Medulla oblongata (tissue), 1 donor: ENCODE results near the gene ANKRD7.
"Not testable (repeated sequence)": the region's sequence is repeated elsewhere in the genome, so short reads cannot be mapped to it uniquely, and the experiment has no call there.

Experiments used
- DNase-seq: peaks from one replicate; pipeline ENCODE4 v3.0.0-alpha.2; 2015; ENCODE audit errors: extremely low spot score

ANKRD7 gene

GRCh38 chr7:118233799-118234198, 9.3 kb downstream of the ANKRD7 start:
- DNase-seq = no peak

- no peak for DNase-seq
Measured at GRCh38 chr7:118239014-118239413, 14.5 kb downstream of the ANKRD7 start.

GRCh38 chr7:118240320-118240719, 15.8 kb downstream of the ANKRD7 start:
- DNase-seq = not testable (repeated sequence)

GRCh38 chr7:118243695-118244094, 19.2 kb downstream of the ANKRD7 start:
- no peak for DNase-seq

- no peak for DNase-seq
Measured at GRCh38 chr7:118245267-118246040, 20.9 kb downstream of the ANKRD7 start.

GRCh38 chr7:118250860-118251494, 26.5 kb downstream of the ANKRD7 start:
- no peak for DNase-seq

GRCh38 chr7:118252087-118252486, 27.6 kb downstream of the ANKRD7 start:
- DNase-seq = no peak

GRCh38 chr7:118259115-118259514, 34.6 kb downstream of the ANKRD7 start:
- DNase-seq = no peak

GRCh38 chr7:118264836-118265235, 40.3 kb downstream of the ANKRD7 start:
- DNase-seq = no peak

GRCh38 chr7:118280319-118281012, 56.0 kb downstream of the ANKRD7 start:
- no peak for DNase-seq

- no peak for DNase-seq
Measured at GRCh38 chr7:118281196-118281595, 56.7 kb downstream of the ANKRD7 start.

GRCh38 chr7:118285358-118285757, 60.9 kb downstream of the ANKRD7 start:
- no peak for DNase-seq

- no peak for DNase-seq
Measured at GRCh38 chr7:118286131-118286530, 61.6 kb downstream of the ANKRD7 start.

GRCh38 chr7:118288098-118288497, 63.6 kb downstream of the ANKRD7 start:
- DNase-seq = no peak

GRCh38 chr7:118289476-118289875, 65.0 kb downstream of the ANKRD7 start:
- no peak for DNase-seq
